ENCODE measurements around the gene C15orf40.

The C15orf40 gene

DNA sequence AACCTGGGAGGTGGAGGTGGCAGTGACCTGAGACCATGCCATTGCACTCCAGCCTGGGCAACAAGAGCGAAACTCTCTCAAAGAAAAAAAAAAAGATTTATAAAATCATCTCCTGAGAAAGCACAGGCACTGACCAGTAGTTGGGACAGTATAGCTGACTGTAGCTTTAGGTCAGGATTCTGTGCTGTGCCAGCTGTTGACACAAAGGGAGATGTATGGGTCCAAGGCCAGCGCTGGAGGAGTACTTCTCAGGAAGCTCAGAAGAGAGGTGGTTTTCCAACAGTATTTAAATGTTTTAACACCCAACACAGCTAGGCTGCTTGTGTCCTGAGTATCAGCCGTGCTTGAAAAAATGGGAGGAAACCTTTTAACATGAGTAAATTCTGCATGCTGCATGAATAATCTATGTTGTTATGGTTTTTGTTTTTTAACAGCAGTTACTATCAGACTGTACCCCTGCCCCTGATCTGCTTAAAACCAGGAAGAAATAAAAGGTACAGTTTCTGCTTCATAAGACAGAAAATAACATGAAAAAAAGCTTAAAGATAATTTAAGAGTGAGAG, 18.9 kb downstream of the C15orf40 start:
- DNase-seq: no peak

DNA sequence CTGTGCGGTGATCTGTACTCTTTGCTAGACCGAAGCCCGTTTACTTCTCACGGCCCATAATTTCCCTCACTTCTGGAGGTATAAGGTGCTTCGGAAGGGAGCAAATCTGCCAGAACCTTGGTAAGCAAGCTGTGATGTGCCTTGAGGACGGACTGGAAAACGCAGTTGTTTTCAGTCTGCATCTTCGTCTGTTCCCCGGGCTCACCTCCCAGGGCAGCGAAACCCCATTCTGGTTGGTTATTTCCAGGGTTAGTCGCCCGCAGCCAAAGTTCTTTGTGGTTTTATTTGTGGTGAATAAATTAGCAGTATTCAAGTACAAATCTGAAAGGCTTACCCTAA, 25.0 kb downstream of the C15orf40 start:
- peak; percentile 31 for DNase-seq

DNA sequence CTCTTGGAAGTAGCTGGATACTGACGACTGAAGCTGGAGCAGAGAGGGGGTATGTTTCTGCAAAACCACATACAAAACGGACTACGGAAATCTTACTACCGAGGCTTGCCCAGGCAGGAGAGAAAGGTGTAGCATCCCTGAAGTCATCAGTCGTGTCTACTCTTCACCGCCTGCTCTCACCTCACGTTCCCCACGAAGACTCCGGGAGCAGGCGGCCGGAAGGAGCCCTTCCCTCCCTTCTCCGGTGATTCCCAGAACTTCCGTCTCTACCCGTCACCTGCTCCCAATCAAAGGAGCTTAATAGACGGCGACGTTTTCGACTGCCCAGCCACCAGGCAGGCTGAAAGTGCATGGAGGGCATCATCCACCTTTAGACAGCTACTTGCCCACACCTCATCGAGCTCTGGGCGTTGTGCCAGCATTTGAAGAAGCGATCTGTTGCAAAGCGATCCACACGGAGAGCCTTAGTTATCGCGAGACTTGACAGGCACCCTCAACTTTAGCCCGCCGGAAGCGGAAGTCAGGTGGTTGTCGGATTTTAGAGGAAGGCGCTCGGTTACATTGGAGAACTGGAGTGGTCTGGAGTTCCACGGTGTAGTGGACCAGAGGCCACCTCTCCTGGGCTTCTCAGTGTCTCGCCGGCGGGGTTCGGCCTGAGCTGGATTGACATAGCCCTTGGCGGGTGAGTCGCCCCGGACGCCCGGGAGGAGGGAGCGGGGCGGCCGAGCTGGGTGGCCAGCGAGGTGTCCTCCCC, 25.6 kb downstream of the C15orf40 start, which contains the start of gene RAMAC:
RAMAC (plus strand) TSS at position 523 of the 754 bp plus-strand sequence. CDS start 2,809 bp downstream, outside the sequence.
- peak; percentile 91 for DNase-seq

DNA sequence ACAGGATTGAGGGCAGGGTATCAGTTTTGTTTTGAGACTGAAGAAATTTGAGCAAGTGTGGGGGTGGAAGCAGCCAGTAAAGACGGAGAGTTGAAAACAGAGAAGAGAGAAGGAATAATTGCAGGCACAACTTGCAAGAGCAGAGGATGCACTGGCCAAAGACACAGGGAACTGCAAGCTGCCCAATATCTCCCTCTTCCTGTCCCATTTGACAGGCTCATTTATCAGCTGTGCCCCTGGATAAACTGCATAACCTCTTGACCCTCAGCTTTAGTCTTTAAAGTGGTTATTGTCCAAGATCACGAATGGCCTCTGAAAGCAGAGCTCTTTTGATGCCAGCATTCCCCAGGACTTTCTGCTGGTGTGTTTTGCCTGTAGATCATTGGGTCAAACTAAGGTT, 30.5 kb downstream of the C15orf40 start:
- no peak for DNase-seq

DNA sequence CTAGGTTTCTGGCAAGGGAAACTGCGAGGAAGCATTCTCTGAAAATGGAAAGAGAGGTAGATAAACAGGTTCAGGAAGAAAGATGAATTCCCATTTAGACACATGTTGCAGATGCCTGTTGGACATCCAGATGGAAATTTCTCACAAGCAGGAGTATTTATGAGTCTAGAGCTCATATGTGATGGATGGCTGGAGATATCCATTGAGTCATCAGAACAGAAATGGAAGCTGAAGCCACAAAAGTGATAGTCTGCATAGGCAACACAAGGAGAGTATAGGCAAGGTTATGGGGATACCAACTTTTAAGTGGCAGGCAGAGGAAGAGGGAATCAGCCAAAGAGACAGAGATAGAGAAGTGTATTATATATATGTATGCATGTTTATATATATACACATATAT, 31.7 kb downstream of the C15orf40 start:
- DNase-seq: no peak

- no peak for DNase-seq
These were observed 33.0 kb downstream of the C15orf40 start for GRCh38 chr15:82978438-82978837.

GRCh38 chr15:82977076-82977475, 34.4 kb downstream of the C15orf40 start:
- DNase-seq: no peak

DNA sequence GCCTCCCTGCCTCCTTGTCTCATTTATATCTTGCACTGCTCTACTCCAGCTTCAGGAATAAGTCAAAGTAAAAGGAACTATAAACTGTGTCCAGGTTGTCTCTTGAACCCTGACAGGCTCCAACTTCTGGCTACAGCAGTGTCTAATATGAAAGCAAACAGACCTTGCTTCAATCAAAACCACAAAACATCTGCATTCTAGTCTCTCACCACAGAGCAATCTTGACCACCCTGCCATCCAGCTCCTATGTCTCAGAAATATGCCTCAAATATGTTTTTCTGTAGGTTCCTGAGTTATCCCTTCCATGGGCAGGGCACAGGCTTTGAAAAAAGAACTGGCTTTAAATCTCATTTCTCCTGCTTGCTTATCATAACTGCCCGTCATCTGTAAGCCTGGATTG, 38.4 kb downstream of the C15orf40 start:
- no peak for DNase-seq

DNA sequence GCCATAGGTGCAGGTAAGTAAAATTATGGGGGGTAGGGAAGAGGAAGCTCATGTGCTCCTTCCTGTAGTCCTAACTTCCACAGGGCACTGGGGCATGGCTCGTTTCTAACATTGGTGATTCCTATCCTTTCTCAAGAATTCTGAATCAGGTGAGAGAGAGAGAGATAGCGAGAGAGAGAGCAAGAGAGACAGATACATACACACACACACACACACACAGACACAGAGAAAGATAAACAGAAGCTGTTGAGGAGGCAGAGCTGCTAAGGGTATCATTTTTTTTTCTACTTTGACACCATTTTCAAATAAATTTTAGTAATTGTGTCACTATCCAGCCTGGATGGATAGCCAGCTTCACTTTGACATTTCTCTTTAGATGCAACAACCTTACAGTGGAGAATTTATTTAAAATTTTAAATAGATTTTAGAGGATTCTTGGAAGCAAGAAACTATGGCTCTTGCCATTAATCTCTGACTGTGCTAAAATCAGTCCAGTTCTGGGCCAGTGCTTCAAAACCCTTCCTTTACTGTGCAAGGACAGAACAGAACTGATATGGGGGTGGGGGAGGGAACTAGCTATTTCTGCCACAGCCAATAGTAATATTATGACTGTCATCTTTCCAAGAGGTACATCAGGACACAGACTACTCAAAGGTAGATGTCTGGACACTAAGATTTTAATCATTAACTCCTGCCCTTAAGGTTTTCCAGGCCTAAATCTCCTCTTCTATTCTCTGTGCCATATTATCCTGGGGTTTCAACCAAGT, 40.0 kb downstream of the C15orf40 start:
- no peak for DNase-seq

DNA sequence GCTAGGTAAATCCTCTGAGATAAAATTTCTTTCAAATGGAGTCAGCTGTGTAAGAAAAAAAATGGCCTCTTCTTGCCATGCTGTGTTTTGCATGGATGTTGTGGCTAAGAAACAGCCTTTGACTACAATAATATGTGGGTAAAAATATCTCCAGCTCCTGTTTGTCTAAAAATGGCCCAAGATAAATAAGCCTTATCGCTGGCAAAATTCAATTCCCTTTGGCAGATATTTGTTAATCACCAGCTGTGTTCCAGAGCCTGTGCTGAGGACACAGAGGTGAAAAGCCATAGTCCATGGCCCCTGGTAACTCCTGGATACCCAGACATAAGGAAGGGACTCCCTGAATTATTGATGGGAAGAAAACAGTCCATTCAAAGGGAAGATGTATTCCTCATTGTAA, 40.7 kb downstream of the C15orf40 start:
- DNase-seq: no peak

DNA sequence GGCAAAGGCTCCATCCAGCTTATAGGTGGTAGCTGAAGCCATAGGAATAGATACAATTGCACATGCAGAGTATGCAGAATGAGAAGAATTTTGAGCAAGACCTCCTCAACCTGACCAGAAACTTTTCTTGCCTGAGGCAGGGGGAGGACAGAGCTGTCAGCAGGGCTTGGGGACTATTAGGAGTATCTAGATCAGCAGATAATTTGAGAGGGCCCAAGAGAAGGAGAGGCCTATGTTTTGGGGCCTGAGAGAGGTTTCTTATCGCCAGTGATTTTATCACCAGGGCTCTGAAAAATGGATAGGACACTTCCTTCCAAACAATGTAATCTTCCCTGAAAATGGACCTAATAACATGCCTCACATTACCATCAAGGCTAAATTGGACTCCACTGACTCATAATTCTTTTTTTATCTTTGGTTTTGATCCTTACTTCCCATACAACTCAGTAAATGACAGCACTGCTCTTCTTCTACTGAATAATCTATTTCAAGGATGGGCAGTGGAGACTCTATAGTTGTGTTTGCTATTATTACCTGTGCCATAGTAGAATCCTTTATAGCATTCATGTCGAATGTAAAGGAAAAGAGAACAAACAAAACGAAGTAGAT, 41.3 kb downstream of the C15orf40 start:
- no peak for DNase-seq

- no peak for DNase-seq
These were observed 42.1 kb downstream of the C15orf40 start for GRCh38 chr15:82969353-82969752.

GRCh38 chr15:82968066-82968465, 43.4 kb downstream of the C15orf40 start:
- DNase-seq: no peak

DNA sequence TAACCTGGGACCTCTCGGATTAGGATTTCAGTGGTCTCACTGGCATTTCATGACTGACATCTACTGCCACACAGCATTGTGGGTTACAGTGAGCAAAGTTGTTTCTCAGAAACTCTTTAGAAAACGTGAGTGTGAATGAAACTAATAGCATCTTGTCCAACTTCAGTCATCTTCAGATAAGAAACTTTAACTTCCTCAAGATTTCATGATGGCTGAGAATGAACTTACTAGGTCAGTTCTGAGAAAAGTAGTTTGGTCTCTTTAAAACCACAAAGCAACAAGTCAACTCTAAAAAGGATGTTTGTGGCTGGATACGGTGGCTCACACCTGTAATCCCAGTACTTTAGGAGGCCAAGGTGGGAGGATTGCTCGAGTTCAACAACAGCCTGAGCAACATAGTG, 44.8 kb downstream of the C15orf40 start:
- no peak for DNase-seq

DNA sequence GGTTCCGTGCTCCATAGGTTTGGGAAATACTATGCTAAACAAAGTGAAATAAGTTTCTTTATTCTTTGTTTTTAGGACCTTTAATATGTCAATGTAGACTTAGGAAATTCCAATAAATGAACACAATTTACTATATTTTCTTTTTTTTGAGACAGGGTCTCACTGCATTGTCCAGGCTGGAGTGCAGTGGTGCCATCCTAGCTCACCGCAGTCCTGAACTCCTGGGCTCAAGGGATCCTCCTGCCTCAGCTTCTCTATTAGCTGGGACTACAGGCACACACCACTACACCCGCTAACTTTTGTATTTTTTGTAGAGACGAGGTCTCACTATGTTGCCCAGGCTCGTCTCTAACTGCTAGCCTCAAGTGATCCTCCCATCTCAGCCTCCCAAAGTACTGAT, 46.5 kb downstream of the C15orf40 start:
- no peak for DNase-seq

DNA sequence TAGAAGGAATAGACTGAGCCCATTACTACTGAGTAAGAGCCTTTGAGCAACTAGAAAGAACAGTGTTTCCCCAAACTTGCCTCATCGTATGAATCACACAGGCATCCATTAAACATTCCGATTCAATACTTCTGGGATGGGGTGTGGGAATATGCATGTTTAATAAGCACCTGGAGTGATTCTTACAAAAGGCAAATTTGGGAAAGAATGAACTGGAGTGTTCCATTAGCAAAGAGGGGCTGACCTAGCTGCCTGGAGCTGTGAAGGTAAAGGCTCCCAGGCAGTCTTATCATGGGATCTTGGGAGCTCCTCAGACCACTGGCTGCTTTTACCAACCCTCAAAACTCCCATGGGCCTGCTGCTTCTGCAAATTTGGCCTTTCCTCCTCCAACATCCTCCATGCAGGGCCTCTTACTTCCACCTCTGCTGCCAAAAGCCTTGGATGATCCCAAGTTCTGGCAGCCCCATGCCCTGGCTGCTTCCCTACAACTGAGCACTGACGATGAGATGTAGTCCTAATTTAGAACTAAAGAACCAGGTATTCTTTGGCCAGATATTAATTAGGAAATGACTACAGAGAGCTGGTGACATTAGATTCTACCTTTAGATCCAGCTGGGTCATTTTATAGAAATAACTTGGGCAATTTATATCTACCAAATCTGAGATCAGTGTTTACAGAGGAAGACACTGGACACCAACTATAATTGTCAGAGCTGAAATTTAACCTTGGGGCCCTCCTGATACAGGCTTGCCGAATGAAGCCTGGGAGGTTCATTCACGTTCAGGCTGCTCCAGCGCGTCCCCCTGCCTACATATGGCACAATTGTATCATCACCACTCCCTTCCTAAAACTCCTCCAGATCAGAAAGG, 47.7 kb downstream of the C15orf40 start:
- DNase-seq: no peak

DNA sequence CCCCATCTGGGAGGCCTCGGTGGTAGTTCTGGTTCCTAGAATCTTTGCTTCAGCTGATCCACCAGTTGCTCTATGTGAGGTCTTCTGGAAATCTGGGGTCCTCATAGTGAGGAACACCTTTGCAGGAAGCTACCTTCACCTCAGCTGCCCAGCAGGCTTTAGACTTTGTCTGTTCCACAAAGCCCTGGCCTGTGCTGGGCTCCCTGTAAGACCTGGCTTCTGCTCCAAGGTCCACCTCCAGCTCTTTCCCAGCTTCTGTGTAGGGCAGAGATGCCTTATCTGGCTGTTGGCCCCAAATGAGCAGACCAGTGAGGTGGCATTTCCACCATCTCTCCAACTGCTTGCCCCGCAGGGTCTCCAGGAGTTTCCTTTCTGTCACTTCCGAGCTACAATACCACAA, 50.7 kb downstream of the C15orf40 start:
- DNase-seq: no peak

- no peak for DNase-seq
These were observed 52.0 kb downstream of the C15orf40 start for GRCh38 chr15:82959423-82959822.

- no peak for DNase-seq
These were observed 52.8 kb downstream of the C15orf40 start for GRCh38 chr15:82958638-82959037.

- peak; percentile 59 for DNase-seq
These were observed 59.0 kb downstream of the C15orf40 start, which contains the start of gene HOMER2 for GRCh38 chr15:82952158-82953081. Gene HOMER2 (minus strand): TSS chr15:82952720. CDS start chr15:82952535, 185 bp downstream.

- no peak for DNase-seq
These were observed 59.8 kb downstream of the C15orf40 start for GRCh38 chr15:82951472-82952157.

Measured in NCI-H146 (cell line).